ENCODE data around the gene GNG13. TPM values are rescaled to one million over a fixed set of nuclear protein-coding genes. Genes with fewer than 3 reads are reported as not detected.

Gene GNG13
- total RNA-seq, 1 experiment from 2014 or later: not detected

DNA sequence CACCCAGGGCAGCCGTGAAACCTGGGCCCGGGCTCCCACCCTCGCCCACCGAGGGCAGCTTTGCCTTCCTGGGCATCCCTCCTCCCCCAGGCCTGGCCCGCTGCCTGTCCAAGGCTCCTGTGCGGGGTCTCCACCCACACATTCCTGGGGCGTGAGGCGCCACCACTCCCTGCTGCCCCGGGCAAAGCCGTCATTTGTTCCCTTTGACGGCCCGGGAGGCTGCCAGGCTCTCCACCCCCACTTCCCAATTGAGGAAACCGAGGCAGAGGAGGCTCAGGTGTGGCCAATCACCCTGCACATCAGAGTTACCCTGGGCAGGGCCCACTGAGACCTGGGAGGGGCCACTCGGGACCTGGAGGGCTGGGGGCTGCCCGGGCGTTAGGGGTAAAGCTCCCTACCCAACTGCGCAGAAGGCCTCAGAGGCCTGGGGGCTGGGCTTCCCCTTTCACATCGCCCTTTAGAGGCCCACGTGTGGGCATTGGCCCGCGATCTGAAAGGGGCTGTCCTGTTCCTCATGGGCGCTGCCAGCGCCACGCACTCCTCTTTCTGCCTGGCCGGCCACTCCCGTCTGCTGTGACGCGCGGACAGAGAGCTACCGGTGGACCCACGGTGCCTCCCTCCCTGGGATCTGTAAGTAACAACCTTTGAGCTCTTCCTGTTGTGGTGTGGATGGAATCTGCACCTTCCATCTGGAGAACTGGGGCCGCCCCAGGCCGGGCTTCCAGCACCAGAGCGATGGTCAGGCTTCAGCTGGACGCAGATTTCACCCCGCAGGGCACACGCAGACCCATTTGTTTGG is 39.8 kb downstream of the GNG13 start, which contains the start of gene MSLN:
Gene MSLN, plus strand, starts transcription at position 190 of the 799 bp plus-strand sequence. CDS start 1,947 bp downstream, outside the sequence.
- POLR2A ChIA-PET (ENCODE audit: low non-redundant PET): no interaction called here
- intact Hi-C loops (cut with micrococcal nuclease; ENCODE audit: unreplicated experiment): no loop called here
- no peak within 1 kb of the TSS for H3K27ac ChIP-seq (ENCODE audit: low read depth, low read length, poor library complexity, severe bottlenecking)
- CTCF ChIA-PET: no interaction called here
- H3K9me3 ChIP-seq (ENCODE audit: low read depth, low read length, poor library complexity, severe bottlenecking): no peaks in the 10 kb centered on the region
- no peaks in the 10 kb centered on the region for H3K4me1 ChIP-seq (ENCODE audit: insufficient read depth, low read length, poor library complexity, severe bottlenecking)
- no peak for DNase-seq (ENCODE audit: low spot score)
- TF ChIP-seq, protein P1, sequence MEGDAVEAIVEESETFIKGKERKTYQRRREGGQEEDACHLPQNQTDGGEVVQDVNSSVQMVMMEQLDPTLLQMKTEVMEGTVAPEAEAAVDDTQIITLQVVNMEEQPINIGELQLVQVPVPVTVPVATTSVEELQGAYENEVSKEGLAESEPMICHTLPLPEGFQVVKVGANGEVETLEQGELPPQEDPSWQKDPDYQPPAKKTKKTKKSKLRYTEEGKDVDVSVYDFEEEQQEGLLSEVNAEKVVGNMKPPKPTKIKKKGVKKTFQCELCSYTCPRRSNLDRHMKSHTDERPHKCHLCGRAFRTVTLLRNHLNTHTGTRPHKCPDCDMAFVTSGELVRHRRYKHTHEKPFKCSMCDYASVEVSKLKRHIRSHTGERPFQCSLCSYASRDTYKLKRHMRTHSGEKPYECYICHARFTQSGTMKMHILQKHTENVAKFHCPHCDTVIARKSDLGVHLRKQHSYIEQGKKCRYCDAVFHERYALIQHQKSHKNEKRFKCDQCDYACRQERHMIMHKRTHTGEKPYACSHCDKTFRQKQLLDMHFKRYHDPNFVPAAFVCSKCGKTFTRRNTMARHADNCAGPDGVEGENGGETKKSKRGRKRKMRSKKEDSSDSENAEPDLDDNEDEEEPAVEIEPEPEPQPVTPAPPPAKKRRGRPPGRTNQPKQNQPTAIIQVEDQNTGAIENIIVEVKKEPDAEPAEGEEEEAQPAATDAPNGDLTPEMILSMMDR (conservative IDR thresholded peaks at IDR 0.05; ENCODE audit: low read depth, low read length): no peak
- no peak for TF ChIP-seq EZH2 (IDR thresholded peaks at IDR 0.05; ENCODE audit: borderline replicate concordance, low read depth, low read length, poor library complexity, severe bottlenecking)
- H3K27me3 ChIP-seq (replicated peaks; ENCODE audit: insufficient read depth, low read depth, low read length, poor library complexity): no peaks in the 10 kb centered on the region
- no peaks in the 10 kb centered on the region for H3K36me3 ChIP-seq (ENCODE audit: insufficient read depth, low read length, poor library complexity, severe bottlenecking)
- no peak within 1 kb of the TSS for H3K4me3 ChIP-seq (ENCODE audit: low read depth, low read length, poor library complexity, severe bottlenecking)
- no TSS peak for BruUV-seq (replicated peaks)

DNA sequence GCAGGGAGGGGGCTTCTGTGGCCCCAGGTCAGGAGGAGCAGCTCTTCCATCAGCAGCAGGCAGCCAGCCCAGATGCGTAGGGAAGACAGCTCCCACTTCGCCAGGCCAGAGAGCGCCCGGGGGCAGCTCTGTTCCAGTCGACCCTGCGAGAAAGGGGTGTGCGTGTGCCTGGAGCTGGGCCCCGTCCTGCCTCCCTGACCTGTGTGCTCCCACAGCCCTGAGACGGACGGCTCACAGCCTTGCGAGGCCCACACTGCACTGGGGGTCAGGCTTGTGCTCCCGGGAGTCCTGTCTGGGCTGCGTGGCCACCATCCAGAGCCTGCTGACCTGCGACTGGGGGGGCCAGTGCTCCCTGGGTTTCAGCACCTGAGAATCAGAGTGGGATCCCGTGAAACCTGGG is 40.5 kb downstream of the GNG13 start:
- Histone ChIP-seq H3K4me1 (ENCODE audit: insufficient read depth, low read length, poor library complexity, severe bottlenecking) (no peaks in the 10 kb centered on the region), H3K4me3 (ENCODE audit: low read depth, low read length, poor library complexity, severe bottlenecking) (no peak overlapping the region), H3K36me3 (ENCODE audit: insufficient read depth, low read length, poor library complexity, severe bottlenecking) (no peaks in the 10 kb centered on the region), H3K27ac (ENCODE audit: low read depth, low read length, poor library complexity, severe bottlenecking) (no peak overlapping the region), H3K9me3 (ENCODE audit: low read depth, low read length, poor library complexity, severe bottlenecking) (no peaks in the 10 kb centered on the region), H3K27me3 (replicated peaks; ENCODE audit: insufficient read depth, low read depth, low read length, poor library complexity) (no peaks in the 10 kb centered on the region)
- ChIA-PET CTCF (no interaction called here), POLR2A (ENCODE audit: low non-redundant PET) (no interaction called here)
- intact Hi-C loops (cut with micrococcal nuclease; ENCODE audit: unreplicated experiment): no loop called here
- TF ChIP-seq, protein P1 (conservative IDR thresholded peaks at IDR 0.05; ENCODE audit: low read depth, low read length): no peak
- TF ChIP-seq EZH2 (IDR thresholded peaks at IDR 0.05; ENCODE audit: borderline replicate concordance, low read depth, low read length, poor library complexity, severe bottlenecking): no peak
- no peak for DNase-seq (ENCODE audit: low spot score)
- BruUV-seq (replicated peaks): no TSS peak

DNA sequence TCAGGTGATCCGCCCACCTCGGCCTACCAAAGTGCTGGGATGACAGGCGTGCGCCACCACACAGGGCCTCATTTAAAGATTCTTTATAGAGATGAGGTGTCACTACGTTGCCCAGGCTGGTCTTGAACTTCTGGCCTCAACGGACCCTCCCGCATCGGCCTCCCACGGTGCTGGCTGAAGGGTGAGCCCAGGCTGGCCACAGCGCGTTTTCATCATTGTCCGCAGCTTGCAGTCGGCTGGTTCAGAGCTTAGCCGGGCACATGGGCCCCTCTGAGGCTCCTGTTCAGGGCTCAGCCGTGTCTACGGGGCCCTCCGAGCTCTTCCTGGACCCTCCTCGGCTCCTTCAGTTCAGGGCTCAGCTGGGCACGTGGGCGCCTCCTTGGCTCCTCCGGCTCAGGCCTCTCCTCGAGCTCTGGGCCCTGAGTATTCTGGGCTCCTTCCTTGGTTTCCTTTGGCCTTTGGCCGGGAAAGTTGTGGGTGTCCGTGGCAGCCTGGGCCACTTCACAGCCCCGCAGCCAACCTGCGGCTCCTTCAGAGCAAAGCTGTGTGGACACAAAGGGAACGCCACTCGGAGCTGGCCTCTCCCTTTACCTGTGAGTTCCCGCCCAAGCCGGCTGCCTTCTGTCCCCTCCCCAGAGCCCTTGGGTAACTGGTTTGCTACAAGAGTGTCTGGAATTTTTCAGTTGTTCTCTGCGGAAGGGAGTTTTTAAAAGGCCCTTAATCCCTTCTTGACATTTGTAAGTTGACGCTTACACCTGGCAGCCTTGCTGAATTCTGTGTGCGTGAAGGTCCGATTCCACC is 41.2 kb downstream of the GNG13 start:
- H3K36me3 ChIP-seq (ENCODE audit: insufficient read depth, low read length, poor library complexity, severe bottlenecking): no peaks in the 10 kb centered on the region
- CTCF ChIA-PET: no interaction called here
- no peaks in the 10 kb centered on the region for H3K9me3 ChIP-seq (ENCODE audit: low read depth, low read length, poor library complexity, severe bottlenecking)
- no peak overlapping the region for H3K27ac ChIP-seq (ENCODE audit: low read depth, low read length, poor library complexity, severe bottlenecking)
- TF ChIP-seq, protein P1 (conservative IDR thresholded peaks at IDR 0.05; ENCODE audit: low read depth, low read length): no peak
- no peak for TF ChIP-seq EZH2 (IDR thresholded peaks at IDR 0.05; ENCODE audit: borderline replicate concordance, low read depth, low read length, poor library complexity, severe bottlenecking)
- intact Hi-C loops (cut with micrococcal nuclease; ENCODE audit: unreplicated experiment): no loop called here
- H3K27me3 ChIP-seq (replicated peaks; ENCODE audit: insufficient read depth, low read depth, low read length, poor library complexity): no peaks in the 10 kb centered on the region
- no peak overlapping the region for H3K4me3 ChIP-seq (ENCODE audit: low read depth, low read length, poor library complexity, severe bottlenecking)
- no peak for DNase-seq (ENCODE audit: low spot score)
- H3K4me1 ChIP-seq (ENCODE audit: insufficient read depth, low read length, poor library complexity, severe bottlenecking): no peaks in the 10 kb centered on the region
- POLR2A ChIA-PET (ENCODE audit: low non-redundant PET): no interaction called here
- BruUV-seq (replicated peaks): no TSS peak
